ENCODE measurements around the gene NR4A1.

Gene NR4A1

GRCh38 chr12:52018433-52019112 lies 32.7 kb upstream of the NR4A1 start:
- no peak for DNase-seq (ENCODE audit: low read depth, low spot score)

GRCh38 chr12:52019113-52019770 lies 32.0 kb upstream of the NR4A1 start:
- no peak for DNase-seq (ENCODE audit: low read depth, low spot score)

GRCh38 chr12:52020539-52021336 lies 30.5 kb upstream of the NR4A1 start:
- peak; percentile 73 for DNase-seq (ENCODE audit: low read depth, low spot score)

GRCh38 chr12:52022841-52023181 lies 28.4 kb upstream of the NR4A1 start:
- no peak for DNase-seq (ENCODE audit: low read depth, low spot score)

- DNase-seq (ENCODE audit: low read depth, low spot score), result peak; percentile 87
Measured at GRCh38 chr12:52023182-52023975, 27.9 kb upstream of the NR4A1 start.

GRCh38 chr12:52023976-52024688 lies 27.1 kb upstream of the NR4A1 start:
- DNase-seq (ENCODE audit: low read depth, low spot score), result no peak

- DNase-seq (ENCODE audit: low read depth, low spot score), result no peak
Measured at GRCh38 chr12:52024845-52025230, 26.4 kb upstream of the NR4A1 start.

- no peak for DNase-seq (ENCODE audit: low read depth, low spot score)
Measured at GRCh38 chr12:52026263-52026662, 25.0 kb upstream of the NR4A1 start.

GRCh38 chr12:52027085-52027843 lies 24.0 kb upstream of the NR4A1 start:
- no peak for DNase-seq (ENCODE audit: low read depth, low spot score)

GRCh38 chr12:52029685-52030084 lies 21.6 kb upstream of the NR4A1 start:
- DNase-seq (ENCODE audit: low read depth, low spot score), result peak; percentile 82

GRCh38 chr12:52032446-52032803 lies 18.8 kb upstream of the NR4A1 start:
- peak; percentile 84 for DNase-seq (ENCODE audit: low read depth, low spot score)

GRCh38 chr12:52032804-52033445 lies 18.3 kb upstream of the NR4A1 start:
- peak; percentile 99 for DNase-seq (ENCODE audit: low read depth, low spot score)

- DNase-seq (ENCODE audit: low read depth, low spot score), result no peak
Measured at GRCh38 chr12:52033446-52034140, 17.6 kb upstream of the NR4A1 start.

GRCh38 chr12:52035190-52035589 lies 16.1 kb upstream of the NR4A1 start:
- no peak for DNase-seq (ENCODE audit: low read depth, low spot score)

- DNase-seq (ENCODE audit: low read depth, low spot score), result no peak
Measured at GRCh38 chr12:52035926-52036325, 15.3 kb upstream of the NR4A1 start.

GRCh38 chr12:52036587-52037171 lies 14.6 kb upstream of the NR4A1 start:
- DNase-seq (ENCODE audit: low read depth, low spot score), result peak; percentile 95

GRCh38 chr12:52037248-52037861 lies 13.9 kb upstream of the NR4A1 start:
- peak; percentile 82 for DNase-seq (ENCODE audit: low read depth, low spot score)

GRCh38 chr12:52038447-52038846 lies 12.8 kb upstream of the NR4A1 start:
- no peak for DNase-seq (ENCODE audit: low read depth, low spot score)

- no peak for DNase-seq (ENCODE audit: low read depth, low spot score)
Measured at GRCh38 chr12:52041035-52041434, 10.2 kb upstream of the NR4A1 start.
